C1 segment of cervical spinal cord (tissue), 14 donors: ENCODE measurements around the gene LOXHD1.
A peak's percentile ranks its signal among the peaks of the same experiment; 100 is the strongest.

Source experiments
- DNase-seq, 14 donors: peaks; one replicate each; lab custom pipeline; 2025; lab: John Stamatoyannopoulos, UW

LOXHD1 gene

GRCh38 chr18:46542545-46542944, 114.5 kb downstream of the LOXHD1 start:
- DNase-seq, result no peak

- no peak for DNase-seq
Measured at GRCh38 chr18:46541626-46542189, 115.3 kb downstream of the LOXHD1 start.

GRCh38 chr18:46538376-46538775, 118.6 kb downstream of the LOXHD1 start:
- DNase-seq, result no peak

GRCh38 chr18:46536215-46536874, 120.7 kb downstream of the LOXHD1 start:
- DNase-seq, result no peak

- no peak for DNase-seq
Measured at GRCh38 chr18:46531482-46531881, 125.5 kb downstream of the LOXHD1 start.

GRCh38 chr18:46528037-46528436, 129.0 kb downstream of the LOXHD1 start:
- no peak for DNase-seq

- no peak for DNase-seq
Measured at GRCh38 chr18:46519870-46520269, 137.2 kb downstream of the LOXHD1 start.

- no peak for DNase-seq
Measured at GRCh38 chr18:46518438-46518837, 138.6 kb downstream of the LOXHD1 start.

- DNase-seq, result no peak
Measured at GRCh38 chr18:46516555-46516954, 140.5 kb downstream of the LOXHD1 start.

GRCh38 chr18:46510386-46510785, 146.6 kb downstream of the LOXHD1 start:
- no peak for DNase-seq

- DNase-seq, result no peak
Measured at GRCh38 chr18:46509530-46509929, 147.5 kb downstream of the LOXHD1 start.

GRCh38 chr18:46506974-46507586, 149.9 kb downstream of the LOXHD1 start:
- DNase-seq, result no peak

- no peak for DNase-seq
Measured at GRCh38 chr18:46502444-46502843, 154.6 kb downstream of the LOXHD1 start.

GRCh38 chr18:46497129-46497528, 159.9 kb downstream of the LOXHD1 start:
- DNase-seq, result peak in 1 of 14 donors; percentile 7

GRCh38 chr18:46488471-46489213, 168.4 kb downstream of the LOXHD1 start:
- DNase-seq, result no peak

GRCh38 chr18:46485675-46486194, 171.3 kb downstream of the LOXHD1 start:
- DNase-seq, result no peak

GRCh38 chr18:46484971-46485370, 172.0 kb downstream of the LOXHD1 start:
- no peak for DNase-seq

- no peak for DNase-seq
Measured at GRCh38 chr18:46482831-46483230, 174.2 kb downstream of the LOXHD1 start.

- DNase-seq, result no peak
Measured at GRCh38 chr18:46481847-46482245, 175.2 kb downstream of the LOXHD1 start.

- peak in 1 of 14 donors; percentile 52 for DNase-seq
Measured at GRCh38 chr18:46481048-46481846, 175.8 kb downstream of the LOXHD1 start.

GRCh38 chr18:46480226-46480625, 176.8 kb downstream of the LOXHD1 start:
- peak in 1 of 14 donors; percentile 31 for DNase-seq
